Measurements from ENCODE around the gene JOSD2.
A peak's percentile ranks its signal among the peaks of the same experiment; 100 is the strongest.
"Not testable (repeated sequence)": the region's sequence is repeated elsewhere in the genome, so short reads cannot be mapped to it uniquely, and the experiment has no call there.

Gene JOSD2

GRCh38 chr19:50546527-50547221, 35.7 kb upstream of the JOSD2 start:
- DNase-seq, result no peak

- no peak for DNase-seq
These were observed 32.0 kb upstream of the JOSD2 start for GRCh38 chr19:50542943-50543342.

GRCh38 chr19:50537769-50538230, 26.8 kb upstream of the JOSD2 start:
- DNase-seq, result peak; percentile 89

GRCh38 chr19:50537306-50537685, 26.3 kb upstream of the JOSD2 start:
- no peak for DNase-seq

GRCh38 chr19:50536662-50537305, 25.8 kb upstream of the JOSD2 start:
- DNase-seq, result no peak

GRCh38 chr19:50535672-50536187, 24.7 kb upstream of the JOSD2 start:
- DNase-seq, result no peak

GRCh38 chr19:50534478-50534877, 23.5 kb upstream of the JOSD2 start:
- DNase-seq, result no peak

- no peak for DNase-seq
These were observed 22.0 kb upstream of the JOSD2 start for GRCh38 chr19:50532952-50533351.

- no peak for DNase-seq
These were observed 20.2 kb upstream of the JOSD2 start for GRCh38 chr19:50531171-50531612.

- DNase-seq, result not testable (repeated sequence)
These were observed 17.1 kb upstream of the JOSD2 start for GRCh38 chr19:50528052-50528451.

- no peak for DNase-seq
These were observed 11.9 kb upstream of the JOSD2 start for GRCh38 chr19:50522881-50523280.

- DNase-seq, result no peak
These were observed 10.0 kb upstream of the JOSD2 start for GRCh38 chr19:50520822-50521465.

- DNase-seq, result no peak
These were observed 8.1 kb upstream of the JOSD2 start for GRCh38 chr19:50519006-50519575.

GRCh38 chr19:50518091-50519005, 7.4 kb upstream of the JOSD2 start:
- no peak for DNase-seq

- no peak for DNase-seq
These were observed 6.7 kb upstream of the JOSD2 start for GRCh38 chr19:50517704-50518075.

- DNase-seq, result no peak
These were observed 6.1 kb upstream of the JOSD2 start for GRCh38 chr19:50516964-50517703.

- no peak for DNase-seq
These were observed 5.5 kb upstream of the JOSD2 start for GRCh38 chr19:50516456-50516855.

GRCh38 chr19:50515168-50515561, 4.2 kb upstream of the JOSD2 start:
- DNase-seq, result no peak

- no peak for DNase-seq
These were observed 3.6 kb upstream of the JOSD2 start for GRCh38 chr19:50514346-50515167.

GRCh38 chr19:50513746-50514345, 2.9 kb upstream of the JOSD2 start, which contains the start of gene ASPDH:
ASPDH (minus strand) TSS chr19:50513913; CDS start chr19:50513823, 90 bp downstream.
- no peak for DNase-seq
